Measurements from ENCODE around the gene KIF6.

GRCh38 chr6:39303425-39304153 lies 421.6 kb downstream of the KIF6 start:
- TF ChIP-seq CTCF (IDR thresholded peaks at IDR 0.05) (no peak), POLR2A (IDR thresholded peaks at IDR 0.05) (no peak)
